WTC11 (cell line): ENCODE measurements around the gene VWA5A. TPM values are rescaled to one million over a fixed set of nuclear protein-coding genes. Genes with fewer than 3 reads are reported as not detected.

Experiments
- ATAC-seq: fragments of 200-7000 bp; cut with Tn5 transposase; 2 replicates; pipeline ENCODE4 v1.10.0; 2021; ENCODE audit warnings: mild to moderate bottlenecking, moderate library complexity
- CTCF ChIA-PET: fragments of 300-600 bp; sonication (Branson Sonifier 250); formaldehyde crosslinking; loops from one replicate; lab custom pipeline; 2021; ENCODE audit warnings: antibody characterized with exemption; lab: Charles Lee
- POLR2A ChIA-PET: fragments of 350-600 bp; sonication (Branson Sonifier 250); formaldehyde crosslinking; loops from one replicate; lab custom pipeline; 2021; ENCODE audit warnings: antibody characterized with exemption; lab: Charles Lee
- DNase-seq: peaks from one replicate; pipeline ENCODE4 v3.0.0; 2021; ENCODE audit warnings: low spot score
- H3K27ac Mint-ChIP-seq: 2 replicates; pipeline ENCODE4 v1.8.0; 2021; ENCODE audit warnings: mixed read lengths
- H3K27me3 Mint-ChIP-seq: 2 replicates; pipeline ENCODE4 v1.8.0; 2021; ENCODE audit warnings: low read depth, mild to moderate bottlenecking, moderate library complexity, mixed read lengths
- H3K36me3 Mint-ChIP-seq: 2 replicates; pipeline ENCODE4 v1.8.0; 2021; ENCODE audit warnings: mixed read lengths
- H3K4me1 Mint-ChIP-seq: 2 replicates; pipeline ENCODE4 v1.8.0; 2022; ENCODE audit warnings: mixed read lengths
- H3K4me3 Mint-ChIP-seq: 2 replicates; pipeline ENCODE4 v1.8.0; 2021; ENCODE audit warnings: mild to moderate bottlenecking, moderate library complexity, mixed read lengths
- H3K9me3 Mint-ChIP-seq: 2 replicates; pipeline ENCODE4 v1.8.0; 2021; ENCODE audit warnings: mixed read lengths
- AFF4 ChIP-seq: sonication (generic); formaldehyde crosslinking; IDR thresholded peaks from 2 replicates; pipeline ENCODE4 v1.8.1; 2023; ENCODE audit warnings: mild to moderate bottlenecking, missing genetic modification reagents, borderline replicate concordance
- ATF2 ChIP-seq: sonication (generic); formaldehyde crosslinking; IDR thresholded peaks from 2 replicates; pipeline ENCODE4 v1.8.1; 2022; ENCODE audit warnings: low read depth, missing genetic modification reagents, borderline replicate concordance
- CBFB ChIP-seq: sonication (generic); formaldehyde crosslinking; IDR thresholded peaks from 2 replicates; pipeline ENCODE4 v1.8.1; 2022; ENCODE audit warnings: mild to moderate bottlenecking, low read depth, missing genetic modification reagents
- CREM ChIP-seq: sonication (generic); formaldehyde crosslinking; IDR thresholded peaks from 2 replicates; pipeline ENCODE4 v1.8.1; 2022; ENCODE audit warnings: mild to moderate bottlenecking, missing genetic modification reagents, moderate library complexity
- CTCF ChIP-seq: fragments of 200-600 bp; IDR thresholded peaks from 2 replicates; pipeline ENCODE4 v1.8.0; 2022; ENCODE audit warnings: antibody characterized with exemption
- E2F1 ChIP-seq: sonication (generic); formaldehyde crosslinking; IDR thresholded peaks from 2 replicates; pipeline ENCODE4 v1.8.0; 2022; ENCODE audit warnings: mild to moderate bottlenecking, missing genetic modification reagents
- FOXJ3 ChIP-seq: sonication (generic); formaldehyde crosslinking; IDR thresholded peaks from 2 replicates; pipeline ENCODE4 v1.9.0; 2021; ENCODE audit warnings: missing genetic modification reagents, mild to moderate bottlenecking, borderline replicate concordance
- FOXP1 ChIP-seq: sonication (generic); formaldehyde crosslinking; IDR thresholded peaks from 2 replicates; pipeline ENCODE4 v1.8.0; 2022; ENCODE audit warnings: missing genetic modification reagents, mild to moderate bottlenecking, moderate library complexity, borderline replicate concordance
- HMGA2 ChIP-seq: fragments of 250-450 bp; sonication (Bioruptor Pico); IDR thresholded peaks from 2 replicates; pipeline ENCODE4 v1.4.0; 2021; ENCODE audit warnings: mild to moderate bottlenecking, moderate library complexity
- JUN ChIP-seq: sonication (generic); formaldehyde crosslinking; IDR thresholded peaks from 2 replicates; pipeline ENCODE4 v1.8.0; 2023; ENCODE audit warnings: mild to moderate bottlenecking, missing genetic modification reagents
- KAT7 ChIP-seq: sonication (generic); formaldehyde crosslinking; IDR thresholded peaks from 2 replicates; pipeline ENCODE4 v1.8.1; 2023; ENCODE audit warnings: missing genetic modification reagents, mild to moderate bottlenecking, borderline replicate concordance
- NFATC4 ChIP-seq: fragments of 250-450 bp; sonication (Bioruptor Pico); IDR thresholded peaks from 2 replicates; pipeline ENCODE4 v1.9.0; 2021; ENCODE audit warnings: mild to moderate bottlenecking
- STAT6 ChIP-seq: sonication (generic); formaldehyde crosslinking; conservative IDR thresholded peaks from 2 replicates; pipeline ENCODE4 v1.8.1; 2023; ENCODE audit warnings: mild to moderate bottlenecking, low read depth, missing genetic modification reagents, moderate library complexity
- ZBTB43 ChIP-seq: sonication (generic); formaldehyde crosslinking; IDR thresholded peaks from 2 replicates; pipeline ENCODE4 v1.8.1; 2023; ENCODE audit warnings: mild to moderate bottlenecking, missing genetic modification reagents
- ZNF232 ChIP-seq: sonication (generic); formaldehyde crosslinking; IDR thresholded peaks from 2 replicates; pipeline ENCODE4 v1.8.0; 2022; ENCODE audit warnings: mild to moderate bottlenecking, missing genetic modification reagents
- ZNF263 ChIP-seq: sonication (generic); formaldehyde crosslinking; IDR thresholded peaks from 2 replicates; pipeline ENCODE4 v1.8.1; 2022; ENCODE audit warnings: low read depth, mild to moderate bottlenecking, moderate library complexity, missing genetic modification reagents
- ZNF317 ChIP-seq: sonication (generic); formaldehyde crosslinking; IDR thresholded peaks from 2 replicates; pipeline ENCODE4 v1.8.1; 2023; ENCODE audit warnings: low read depth, mild to moderate bottlenecking, moderate library complexity, missing genetic modification reagents, borderline replicate concordance
- ZNF532 ChIP-seq: fragments of 250-450 bp; sonication (Bioruptor Pico); IDR thresholded peaks from 2 replicates; pipeline ENCODE4 v1.9.0; 2021; ENCODE audit warnings: mild to moderate bottlenecking, borderline replicate concordance
- total RNA-seq: library from RNA; stranded (reverse); gene quantifications from 3 replicates; pipeline ENCODE4 v1.2.3, GENCODE V29; 2021

Gene VWA5A
- total RNA-seq, 1 experiment from 2014 or later, result 19.5 TPM

GRCh38 chr11:124090996-124091395, 24.3 kb upstream of the VWA5A start (continued):
- TF ChIP-seq FOXP1 (CRISPR knock-in tag) (no peak), E2F1 (no peak)

- Mint-ChIP-seq H3K4me3 (no peak overlapping the region), H3K36me3 (no peaks in the 10 kb centered on the region), H3K27ac (no peak overlapping the region)
- ATAC-seq, result no peak
- POLR2A ChIA-PET, result no interaction called here
- no peak for DNase-seq
- TF ChIP-seq ZNF263 (CRISPR knock-in tag) (no peak), ZNF532 (CRISPR knock-in tag) (no peak), ZBTB43 (CRISPR knock-in tag) (no peak), STAT6 (no peak), KAT7 (no peak), ZNF317 (CRISPR knock-in tag) (no peak), NFATC4 (CRISPR knock-in tag) (no peak), AFF4 (no peak), FOXJ3 (CRISPR knock-in tag) (no peak), JUN (CRISPR knock-in tag) (no peak), CREM (CRISPR knock-in tag) (no peak), CBFB (CRISPR knock-in tag) (no peak), ZNF232 (no peak), ATF2 (CRISPR knock-in tag) (no peak), HMGA2 (CRISPR knock-in tag) (no peak), CTCF (no peak)
- TF ChIP-seq, all 79 proteins: peak for 0
- Mint-ChIP-seq H3K9me3 (no peaks in the 10 kb centered on the region), H3K4me1 (peaks cover 19% of the 10 kb centered on the region), H3K27me3 (no peaks in the 10 kb centered on the region)
- CTCF ChIA-PET, result no interaction called here
Observed at GRCh38 chr11:124093330-124093729, 21.9 kb upstream of the VWA5A start.
